C1 segment of cervical spinal cord (tissue), 14 donors: ENCODE results near the gene TGM6.
A peak's percentile ranks its signal among the peaks of the same experiment; 100 is the strongest.

ENCODE experiments used
- DNase-seq, 14 donors: peaks; one replicate each; lab custom pipeline; 2025; lab: John Stamatoyannopoulos, UW

Gene TGM6

GRCh38 chr20:2364044-2364443 is 16.7 kb upstream of the TGM6 start:
- no peak for DNase-seq

- DNase-seq: no peak
Measured at GRCh38 chr20:2365091-2365490, 15.6 kb upstream of the TGM6 start.

GRCh38 chr20:2365666-2366065 is 15.0 kb upstream of the TGM6 start:
- DNase-seq: no peak

GRCh38 chr20:2368621-2369020 is 12.1 kb upstream of the TGM6 start:
- no peak for DNase-seq

- no peak for DNase-seq
Measured at GRCh38 chr20:2373098-2373497, 7.6 kb upstream of the TGM6 start.

- DNase-seq: no peak
Measured at GRCh38 chr20:2374346-2375125, 6.2 kb upstream of the TGM6 start.

- DNase-seq: no peak
Measured at GRCh38 chr20:2378893-2379292, 1.8 kb upstream of the TGM6 start.

GRCh38 chr20:2379511-2380229 is 1.0 kb upstream of the TGM6 start:
- no peak for DNase-seq

- DNase-seq: no peak
Measured at GRCh38 chr20:2381303-2381702, 602 bp downstream of the TGM6 start.

- DNase-seq: no peak
Measured at GRCh38 chr20:2382833-2383232, 2.1 kb downstream of the TGM6 start.

GRCh38 chr20:2385026-2385425 is 4.3 kb downstream of the TGM6 start:
- DNase-seq: no peak

- DNase-seq: no peak
Measured at GRCh38 chr20:2385496-2385895, 4.8 kb downstream of the TGM6 start.

GRCh38 chr20:2386516-2387179 is 5.9 kb downstream of the TGM6 start:
- DNase-seq: no peak

GRCh38 chr20:2387180-2387577 is 6.5 kb downstream of the TGM6 start:
- DNase-seq: no peak

- DNase-seq: no peak
Measured at GRCh38 chr20:2387580-2387979, 6.9 kb downstream of the TGM6 start.

- DNase-seq: peak in 1 of 14 donors; percentile 4
Measured at GRCh38 chr20:2390951-2391675, 10.4 kb downstream of the TGM6 start.

- no peak for DNase-seq
Measured at GRCh38 chr20:2394411-2395055, 13.8 kb downstream of the TGM6 start.

GRCh38 chr20:2395136-2395535 is 14.4 kb downstream of the TGM6 start:
- DNase-seq: no peak

- DNase-seq: no peak
Measured at GRCh38 chr20:2396241-2396814, 15.6 kb downstream of the TGM6 start.

- no peak for DNase-seq
Measured at GRCh38 chr20:2397091-2397490, 16.4 kb downstream of the TGM6 start.

GRCh38 chr20:2397595-2398145 is 17.0 kb downstream of the TGM6 start:
- DNase-seq: no peak
